ENCODE data around the gene UTY.

UTY gene

GRCh38 chrY:13440811-13441210 is 39.0 kb downstream of the UTY start:
- no peak overlapping the region for H3K4me3 ChIP-seq (ENCODE audit: low read depth, low read length)
- DNase-seq (ENCODE audit: low read depth): no peak
- no peak for TF ChIP-seq CTCF (IDR thresholded peaks at IDR 0.05; ENCODE audit: low read depth, low read length, missing control alignments)

GRCh38 chrY:13435968-13436937 is 43.6 kb downstream of the UTY start:
- peak; percentile 52 for TF ChIP-seq CTCF (IDR thresholded peaks at IDR 0.05; ENCODE audit: low read depth, low read length, missing control alignments)
- H3K4me3 ChIP-seq (ENCODE audit: low read depth, low read length): peak overlapping the region; percentile 53
- peak; percentile 49 for DNase-seq (ENCODE audit: low read depth)

GRCh38 chrY:13435206-13435967 is 44.4 kb downstream of the UTY start:
- TF ChIP-seq CTCF (IDR thresholded peaks at IDR 0.05; ENCODE audit: low read depth, low read length, missing control alignments): no peak
- H3K4me3 ChIP-seq (ENCODE audit: low read depth, low read length): peak overlapping the region; percentile 53
- DNase-seq (ENCODE audit: low read depth): no peak

GRCh38 chrY:13432293-13433025 is 47.4 kb downstream of the UTY start:
- H3K4me3 ChIP-seq (ENCODE audit: low read depth, low read length): no peak overlapping the region
- TF ChIP-seq CTCF (IDR thresholded peaks at IDR 0.05; ENCODE audit: low read depth, low read length, missing control alignments): no peak

GRCh38 chrY:13429551-13429950 is 50.3 kb downstream of the UTY start:
- no peak overlapping the region for H3K4me3 ChIP-seq (ENCODE audit: low read depth, low read length)
- no peak for TF ChIP-seq CTCF (IDR thresholded peaks at IDR 0.05; ENCODE audit: low read depth, low read length, missing control alignments)
- no peak for DNase-seq (ENCODE audit: low read depth)

More at GRCh38 chrY:13432293-13433025, 47.4 kb downstream of the UTY start:
- DNase-seq (ENCODE audit: low read depth): no peak

GRCh38 chrY:13423281-13423732 is 56.5 kb downstream of the UTY start:
- H3K4me3 ChIP-seq (ENCODE audit: low read depth, low read length): no peak overlapping the region
- no peak for TF ChIP-seq CTCF (IDR thresholded peaks at IDR 0.05; ENCODE audit: low read depth, low read length, missing control alignments)
- no peak for DNase-seq (ENCODE audit: low read depth)

Data from GM12864 (cell line).